H9 (cell line): Measurements from ENCODE around the gene PLD3. TPM values are rescaled to one million over a fixed set of nuclear protein-coding genes. Genes with fewer than 3 reads are reported as not detected.
"Not testable (repeated sequence)": the region's sequence is repeated elsewhere in the genome, so short reads cannot be mapped to it uniquely, and the experiment has no call there.

Source experiments
- DNase-seq: peaks from one replicate; pipeline ENCODE4 v3.0.0-alpha.2; 2017
- H2AFZ ChIP-seq: one replicate; pipeline ENCODE4 v1.6.1; 2013; ENCODE audit warnings: mild to moderate bottlenecking, low read length, control low read depth, moderate library complexity
- H2AK5ac ChIP-seq: 2 replicates; pipeline ENCODE4 v1.6.1; 2013; ENCODE audit warnings: low read length, control low read depth, mixed read lengths; ENCODE audit not compliant: insufficient read length
- H2BK120ac ChIP-seq: one replicate; pipeline ENCODE4 v1.6.1; 2013; ENCODE audit warnings: low read depth, mild to moderate bottlenecking, low read length, control low read depth, inconsistent platforms; ENCODE audit not compliant: poor library complexity, severe bottlenecking
- H2BK12ac ChIP-seq: 2 replicates; pipeline ENCODE4 v1.6.1; 2013; ENCODE audit warnings: low read length, control low read depth, mixed read lengths, low read depth; ENCODE audit not compliant: insufficient read length
- H2BK15ac ChIP-seq: 2 replicates; pipeline ENCODE4 v1.6.1; 2013; ENCODE audit warnings: low read depth, low read length, control low read depth
- H2BK20ac ChIP-seq: one replicate; pipeline ENCODE4 v1.6.1; 2013; ENCODE audit warnings: low read depth, mild to moderate bottlenecking, low read length, control low read depth, inconsistent platforms; ENCODE audit not compliant: poor library complexity, severe bottlenecking
- H2BK5ac ChIP-seq: 2 replicates; pipeline ENCODE4 v1.6.1; 2013; ENCODE audit warnings: low read length, control low read depth, mixed read lengths; ENCODE audit not compliant: insufficient read length
- H3K14ac ChIP-seq: 2 replicates; pipeline ENCODE4 v1.6.1; 2013; ENCODE audit warnings: low read length, control low read depth; ENCODE audit not compliant: insufficient read depth
- H3K18ac ChIP-seq: 2 replicates; pipeline ENCODE4 v1.6.1; 2013; ENCODE audit warnings: low read depth, mild to moderate bottlenecking, mixed read lengths, low read length, control low read depth; ENCODE audit not compliant: insufficient read length
- H3K23ac ChIP-seq: 2 replicates; pipeline ENCODE4 v1.6.1; 2013; ENCODE audit warnings: low read length, control low read depth, mixed read lengths, low read depth; ENCODE audit not compliant: insufficient read length
- H3K23me2 ChIP-seq: 2 replicates; pipeline ENCODE4 v1.6.1; 2013; ENCODE audit warnings: low read depth, mild to moderate bottlenecking, mixed read lengths, low read length, control low read depth; ENCODE audit not compliant: insufficient read length, poor library complexity, severe bottlenecking
- H3K27ac ChIP-seq: 2 replicates; pipeline ENCODE4 v1.5.1; 2013; ENCODE audit warnings: low read length, control low read depth, mixed read lengths, low read depth; ENCODE audit not compliant: insufficient read length
- H3K27me3 ChIP-seq: 2 replicates; pipeline ENCODE4 v1.6.1; 2013; ENCODE audit warnings: low read length, control low read depth, inconsistent platforms; ENCODE audit not compliant: insufficient read depth
- H3K4ac ChIP-seq: 2 replicates; pipeline ENCODE4 v1.6.1; 2013; ENCODE audit warnings: low read depth, mild to moderate bottlenecking, control low read depth, inconsistent platforms, low read length, moderate library complexity
- H3K4me1 ChIP-seq: 2 replicates; pipeline ENCODE4 v1.6.1; 2013; ENCODE audit warnings: low read length, control low read depth, inconsistent platforms; ENCODE audit not compliant: insufficient read depth
- H3K4me2 ChIP-seq: 2 replicates; pipeline ENCODE4 v1.6.1; 2013; ENCODE audit warnings: low read length, control low read depth, mixed read lengths; ENCODE audit not compliant: insufficient read length, insufficient read depth
- H3K56ac ChIP-seq: 2 replicates; pipeline ENCODE4 v1.6.1; 2013; ENCODE audit warnings: low read depth, mild to moderate bottlenecking, mixed read lengths, low read length, control low read depth; ENCODE audit not compliant: insufficient read length
- H3K79me1 ChIP-seq: 2 replicates; pipeline ENCODE4 v1.6.1; 2013; ENCODE audit warnings: low read depth, mild to moderate bottlenecking, moderate library complexity, low read length, control low read depth, inconsistent platforms; ENCODE audit not compliant: insufficient read depth, poor library complexity, severe bottlenecking
- H3K79me2 ChIP-seq: 2 replicates; pipeline ENCODE4 v1.6.1; 2013; ENCODE audit warnings: low read length, control low read depth, inconsistent platforms; ENCODE audit not compliant: insufficient read depth
- H3K9ac ChIP-seq: 2 replicates; pipeline ENCODE4 v1.6.1; 2013; ENCODE audit warnings: low read length, control low read depth, mixed read lengths; ENCODE audit not compliant: insufficient read length; ENCODE audit errors: extremely low read depth
- H3K9me3 ChIP-seq: one replicate; pipeline ENCODE4 v1.6.1; 2013; ENCODE audit warnings: low read depth, low read length, inconsistent platforms; ENCODE audit not compliant: control insufficient read depth
- H3T11ph ChIP-seq: one replicate; pipeline ENCODE4 v1.6.1; 2013; ENCODE audit warnings: mild to moderate bottlenecking, low read length, control low read depth, inconsistent platforms
- H4K20me1 ChIP-seq: one replicate; pipeline ENCODE4 v1.6.1; 2013; ENCODE audit not compliant: control insufficient read depth, insufficient read length, insufficient read depth
- H4K5ac ChIP-seq: 2 replicates; pipeline ENCODE4 v1.6.1; 2013; ENCODE audit warnings: low read depth, mild to moderate bottlenecking, mixed read lengths, low read length, control low read depth; ENCODE audit not compliant: insufficient read length
- H4K8ac ChIP-seq: replicated peaks from 2 replicates; pipeline ENCODE4 v1.6.1; 2013; ENCODE audit warnings: low read length, control low read depth, mixed read lengths, low read depth; ENCODE audit not compliant: insufficient read length
- H4K91ac ChIP-seq: 2 replicates; pipeline ENCODE4 v1.6.1; 2013; ENCODE audit warnings: low read depth, mild to moderate bottlenecking, moderate library complexity, mixed read lengths, low read length, control low read depth; ENCODE audit not compliant: insufficient read length
- H3K27ac Mint-ChIP-seq, 3 experiments: 2 replicates in 2 of 3; 3 replicates in 1 of 3; pipeline ENCODE4 v1.8.0; 2020 to 2021; ENCODE audit warnings: mixed read lengths in 3 of 3, mild to moderate bottlenecking in 1 of 3, moderate library complexity in 1 of 3
- H3K27me3 Mint-ChIP-seq: 2 replicates; pipeline ENCODE4 v1.8.0; 2021; ENCODE audit warnings: low read depth, mild to moderate bottlenecking, moderate library complexity, mixed read lengths
- H3K36me3 Mint-ChIP-seq, 3 experiments: 2 replicates in 2 of 3; 3 replicates in 1 of 3; pipeline ENCODE4 v1.8.0; 2020 to 2021; ENCODE audit warnings: low read depth in 3 of 3, mixed read lengths in 3 of 3; ENCODE audit not compliant: insufficient read depth in 1 of 3
- H3K4me1 Mint-ChIP-seq, 2 experiments: 2 replicates each; pipeline ENCODE4 v1.8.0; 2020; ENCODE audit warnings: mixed read lengths in 2 of 2
- H3K4me3 Mint-ChIP-seq, 2 experiments: 2 replicates in 1 of 2; 3 replicates in 1 of 2; pipeline ENCODE4 v1.8.0; 2020 to 2021; ENCODE audit warnings: mild to moderate bottlenecking in 2 of 2, mixed read lengths in 2 of 2, moderate library complexity in 1 of 2
- H3K9me3 Mint-ChIP-seq, 2 experiments: 2 replicates in 1 of 2; 3 replicates in 1 of 2; pipeline ENCODE4 v1.8.0; 2020; ENCODE audit warnings: mild to moderate bottlenecking in 2 of 2, mixed read lengths in 2 of 2, moderate library complexity in 1 of 2
- WGBS: extraction: QIAGEN DNeasy Blood & Tissue Kit; methylation state at CpG from one replicate; pipeline ENCODE4 v1.1.7; 2013; ENCODE audit warnings: missing lambda C conversion rate, low lambda C conversion rate, mixed read lengths; ENCODE audit not compliant: insufficient read length; ENCODE audit errors: extremely low coverage; 5-methylcytosine and 5-hydroxymethylcytosine counted together
- total RNA-seq: library from RNA; stranded (reverse); gene quantifications from 2 replicates; pipeline ENCODE4 v1.2.1, GENCODE V29; 2021
- TF ChIP-seq, protein P1 (sequence below): fragments of 200-600 bp; sonication (generic); conservative IDR thresholded peaks from 3 replicates; pipeline ENCODE4 v1.8.0; 2021; ENCODE audit warnings: antibody characterized with exemption, mild to moderate bottlenecking

PLD3 gene
- total RNA-seq, 1 experiment from 2014 or later: 194 TPM

DNA sequence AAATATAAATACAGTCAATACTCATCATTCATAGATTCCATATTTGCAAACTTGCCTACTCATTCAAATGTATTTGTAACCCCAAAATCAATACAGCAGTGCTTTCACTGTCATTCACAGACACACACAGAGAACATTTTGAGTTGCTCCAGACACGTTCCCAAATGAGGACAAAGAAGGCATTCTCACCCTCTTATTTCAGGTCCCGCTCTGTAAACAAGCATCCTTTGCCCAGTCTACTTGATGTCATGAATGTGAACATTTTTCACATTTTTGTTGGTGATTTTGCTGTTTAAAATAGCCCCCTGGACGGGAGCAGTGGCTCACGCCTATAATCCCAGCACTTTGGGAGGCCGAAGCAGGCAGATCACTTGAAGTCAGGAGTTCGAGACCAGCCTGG lies 15.8 kb upstream of the PLD3 start:
- TF ChIP-seq, protein P1, sequence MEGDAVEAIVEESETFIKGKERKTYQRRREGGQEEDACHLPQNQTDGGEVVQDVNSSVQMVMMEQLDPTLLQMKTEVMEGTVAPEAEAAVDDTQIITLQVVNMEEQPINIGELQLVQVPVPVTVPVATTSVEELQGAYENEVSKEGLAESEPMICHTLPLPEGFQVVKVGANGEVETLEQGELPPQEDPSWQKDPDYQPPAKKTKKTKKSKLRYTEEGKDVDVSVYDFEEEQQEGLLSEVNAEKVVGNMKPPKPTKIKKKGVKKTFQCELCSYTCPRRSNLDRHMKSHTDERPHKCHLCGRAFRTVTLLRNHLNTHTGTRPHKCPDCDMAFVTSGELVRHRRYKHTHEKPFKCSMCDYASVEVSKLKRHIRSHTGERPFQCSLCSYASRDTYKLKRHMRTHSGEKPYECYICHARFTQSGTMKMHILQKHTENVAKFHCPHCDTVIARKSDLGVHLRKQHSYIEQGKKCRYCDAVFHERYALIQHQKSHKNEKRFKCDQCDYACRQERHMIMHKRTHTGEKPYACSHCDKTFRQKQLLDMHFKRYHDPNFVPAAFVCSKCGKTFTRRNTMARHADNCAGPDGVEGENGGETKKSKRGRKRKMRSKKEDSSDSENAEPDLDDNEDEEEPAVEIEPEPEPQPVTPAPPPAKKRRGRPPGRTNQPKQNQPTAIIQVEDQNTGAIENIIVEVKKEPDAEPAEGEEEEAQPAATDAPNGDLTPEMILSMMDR: no peak

DNA sequence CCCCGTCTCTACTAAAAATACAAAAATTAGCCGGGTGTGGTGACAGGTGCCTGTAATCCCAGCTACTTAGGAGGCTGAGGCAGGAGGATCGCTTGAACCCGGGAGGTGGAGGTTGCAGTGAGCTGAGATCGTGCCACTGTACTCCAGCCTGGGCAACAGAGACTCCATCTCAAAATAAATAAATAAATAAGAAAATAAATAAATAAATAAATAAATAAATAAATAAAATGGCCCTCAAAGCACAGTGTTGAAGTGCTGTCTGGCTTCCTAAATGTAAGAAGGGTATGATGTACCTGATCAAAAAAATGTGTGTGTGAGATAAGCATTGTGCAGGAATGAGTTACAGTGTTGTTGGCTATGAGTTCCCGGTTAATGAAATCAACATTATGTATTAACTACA lies 15.4 kb upstream of the PLD3 start:
- not testable (repeated sequence) for H3K56ac ChIP-seq

More for the DNA sequence above, 15.8 kb upstream of the PLD3 start:
- H3K56ac ChIP-seq: no peak overlapping the region
- H3K27me3 Mint-ChIP-seq: no peaks in the 10 kb centered on the region
- no peak overlapping the region for H2BK12ac ChIP-seq
- H2BK20ac ChIP-seq: no peak overlapping the region
- H3K23ac ChIP-seq: no peak overlapping the region
- no peaks in the 10 kb centered on the region for H4K20me1 ChIP-seq
- H2AK5ac ChIP-seq: no peak overlapping the region
- no peak overlapping the region for H3K9ac ChIP-seq
- H3K36me3 Mint-ChIP-seq: peaks cover 19 to 60% (median 52%) of the 10 kb centered on the region in 3 experiments; a peak in 6 of 7 replicates
- H3K4me2 ChIP-seq: no peak overlapping the region
- no peaks in the 10 kb centered on the region; the same call in 1 of the 2 replicates for H3K79me2 ChIP-seq
- no peak overlapping the region for H2BK120ac ChIP-seq
- no peak overlapping the region for H2AFZ ChIP-seq
- no peak overlapping the region for H4K91ac ChIP-seq
- no peak for DNase-seq
- H3K23me2 ChIP-seq: no peaks in the 10 kb centered on the region
- H3K4ac ChIP-seq: no peak overlapping the region
- H3K4me1 ChIP-seq: no peaks in the 10 kb centered on the region; the same call in 1 of the 2 replicates
- H3K9me3 Mint-ChIP-seq: no peaks in the 10 kb centered on the region
- no peak overlapping the region for H3K18ac ChIP-seq
- no peak overlapping the region for H3K4me3 Mint-ChIP-seq
- H3K14ac ChIP-seq: no peak overlapping the region
- no peaks in the 10 kb centered on the region for H3K27me3 ChIP-seq
- H4K5ac ChIP-seq: no peak overlapping the region
- H3K27ac ChIP-seq: no peak overlapping the region
- H3K9me3 ChIP-seq: no peaks in the 10 kb centered on the region
- H3K27ac Mint-ChIP-seq: no peak overlapping the region
- H3K79me1 ChIP-seq: no peaks in the 10 kb centered on the region
- no peak overlapping the region for H4K8ac ChIP-seq
- no CpG with 5 or more reads among the region's 6 CpGs for WGBS
- H3T11ph ChIP-seq: no peak overlapping the region
- peaks cover 7 to 10% of the 10 kb centered on the region in 2 experiments for H3K4me1 Mint-ChIP-seq
- H2BK5ac ChIP-seq: no peak overlapping the region
- no peak overlapping the region for H2BK15ac ChIP-seq

More for the DNA sequence above, 15.4 kb upstream of the PLD3 start:
- H2BK20ac ChIP-seq, H3K18ac ChIP-seq, H3K9me3 Mint-ChIP-seq, H3K27ac Mint-ChIP-seq, H3K79me2 ChIP-seq, H2BK120ac ChIP-seq, H3K4me1 ChIP-seq, H3K23ac ChIP-seq, H3K27me3 ChIP-seq, H4K5ac ChIP-seq, H2BK15ac ChIP-seq, H3K4me2 ChIP-seq, H3K4ac ChIP-seq, H3K9me3 ChIP-seq, H4K20me1 ChIP-seq, H2AFZ ChIP-seq, H3K27me3 Mint-ChIP-seq, H3K9ac ChIP-seq, H2AK5ac ChIP-seq, H2BK5ac ChIP-seq, H3K23me2 ChIP-seq, H2BK12ac ChIP-seq, H3K14ac ChIP-seq, H3K4me3 Mint-ChIP-seq, H4K91ac ChIP-seq, H3K79me1 ChIP-seq, DNase-seq, H3T11ph ChIP-seq, H3K27ac ChIP-seq, H4K8ac ChIP-seq: not testable (repeated sequence)
- Mint-ChIP-seq H3K4me1 (peaks cover 7 to 10% of the 10 kb centered on the region in 2 experiments), H3K36me3 (peaks cover 19 to 56% (median 48%) of the 10 kb centered on the region in 3 experiments; a peak in 6 of 7 replicates)
- no CpG with 5 or more reads among the region's 6 CpGs for WGBS
